ENCODE results near the gene RASA2. TPM values are rescaled to one million over a fixed set of nuclear protein-coding genes. Genes with fewer than 3 reads are reported as not detected.

RASA2 gene
- polyA plus RNA-seq, 1 donor from 2014 or later: 37.5 TPM

DNA sequence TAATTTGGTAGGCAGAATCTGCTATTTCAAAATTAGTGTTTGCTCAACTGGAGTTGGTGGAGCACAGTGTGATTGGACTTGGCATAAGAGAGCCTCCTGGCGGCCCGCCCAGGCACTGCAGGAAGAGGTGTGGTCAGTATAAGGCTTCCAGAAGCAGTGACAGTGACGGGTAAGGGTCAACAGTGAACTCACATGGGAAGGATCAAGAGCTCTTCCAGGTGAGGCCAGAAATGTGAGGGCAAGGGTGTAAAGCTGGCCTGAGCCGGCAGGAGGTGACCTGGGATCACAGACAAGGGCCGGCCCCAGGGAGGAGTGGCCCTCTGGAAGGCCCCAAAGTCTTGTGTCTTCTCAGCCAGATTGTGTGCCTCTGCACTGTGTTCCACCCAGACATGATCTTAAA lies 158.1 kb downstream of the RASA2 start:
- TF ChIP-seq EZH2 (IDR thresholded peaks at IDR 0.05; ENCODE audit: borderline replicate concordance, insufficient read depth, low read length, poor library complexity, severe bottlenecking) (no peak), POLR2AphosphoS5 (IDR thresholded peaks at IDR 0.05) (no peak), RAD21 (conservative IDR thresholded peaks at IDR 0.05) (no peak), EP300 (conservative IDR thresholded peaks at IDR 0.05; ENCODE audit: poor library complexity, severe bottlenecking) (no peak), MXI1 (conservative IDR thresholded peaks at IDR 0.05; ENCODE audit: poor library complexity, severe bottlenecking) (no peak)
- TF ChIP-seq, protein P1, sequence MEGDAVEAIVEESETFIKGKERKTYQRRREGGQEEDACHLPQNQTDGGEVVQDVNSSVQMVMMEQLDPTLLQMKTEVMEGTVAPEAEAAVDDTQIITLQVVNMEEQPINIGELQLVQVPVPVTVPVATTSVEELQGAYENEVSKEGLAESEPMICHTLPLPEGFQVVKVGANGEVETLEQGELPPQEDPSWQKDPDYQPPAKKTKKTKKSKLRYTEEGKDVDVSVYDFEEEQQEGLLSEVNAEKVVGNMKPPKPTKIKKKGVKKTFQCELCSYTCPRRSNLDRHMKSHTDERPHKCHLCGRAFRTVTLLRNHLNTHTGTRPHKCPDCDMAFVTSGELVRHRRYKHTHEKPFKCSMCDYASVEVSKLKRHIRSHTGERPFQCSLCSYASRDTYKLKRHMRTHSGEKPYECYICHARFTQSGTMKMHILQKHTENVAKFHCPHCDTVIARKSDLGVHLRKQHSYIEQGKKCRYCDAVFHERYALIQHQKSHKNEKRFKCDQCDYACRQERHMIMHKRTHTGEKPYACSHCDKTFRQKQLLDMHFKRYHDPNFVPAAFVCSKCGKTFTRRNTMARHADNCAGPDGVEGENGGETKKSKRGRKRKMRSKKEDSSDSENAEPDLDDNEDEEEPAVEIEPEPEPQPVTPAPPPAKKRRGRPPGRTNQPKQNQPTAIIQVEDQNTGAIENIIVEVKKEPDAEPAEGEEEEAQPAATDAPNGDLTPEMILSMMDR (IDR thresholded peaks at IDR 0.05; ENCODE audit: poor library complexity, severe bottlenecking): no peak
- TF ChIP-seq, protein P2, sequence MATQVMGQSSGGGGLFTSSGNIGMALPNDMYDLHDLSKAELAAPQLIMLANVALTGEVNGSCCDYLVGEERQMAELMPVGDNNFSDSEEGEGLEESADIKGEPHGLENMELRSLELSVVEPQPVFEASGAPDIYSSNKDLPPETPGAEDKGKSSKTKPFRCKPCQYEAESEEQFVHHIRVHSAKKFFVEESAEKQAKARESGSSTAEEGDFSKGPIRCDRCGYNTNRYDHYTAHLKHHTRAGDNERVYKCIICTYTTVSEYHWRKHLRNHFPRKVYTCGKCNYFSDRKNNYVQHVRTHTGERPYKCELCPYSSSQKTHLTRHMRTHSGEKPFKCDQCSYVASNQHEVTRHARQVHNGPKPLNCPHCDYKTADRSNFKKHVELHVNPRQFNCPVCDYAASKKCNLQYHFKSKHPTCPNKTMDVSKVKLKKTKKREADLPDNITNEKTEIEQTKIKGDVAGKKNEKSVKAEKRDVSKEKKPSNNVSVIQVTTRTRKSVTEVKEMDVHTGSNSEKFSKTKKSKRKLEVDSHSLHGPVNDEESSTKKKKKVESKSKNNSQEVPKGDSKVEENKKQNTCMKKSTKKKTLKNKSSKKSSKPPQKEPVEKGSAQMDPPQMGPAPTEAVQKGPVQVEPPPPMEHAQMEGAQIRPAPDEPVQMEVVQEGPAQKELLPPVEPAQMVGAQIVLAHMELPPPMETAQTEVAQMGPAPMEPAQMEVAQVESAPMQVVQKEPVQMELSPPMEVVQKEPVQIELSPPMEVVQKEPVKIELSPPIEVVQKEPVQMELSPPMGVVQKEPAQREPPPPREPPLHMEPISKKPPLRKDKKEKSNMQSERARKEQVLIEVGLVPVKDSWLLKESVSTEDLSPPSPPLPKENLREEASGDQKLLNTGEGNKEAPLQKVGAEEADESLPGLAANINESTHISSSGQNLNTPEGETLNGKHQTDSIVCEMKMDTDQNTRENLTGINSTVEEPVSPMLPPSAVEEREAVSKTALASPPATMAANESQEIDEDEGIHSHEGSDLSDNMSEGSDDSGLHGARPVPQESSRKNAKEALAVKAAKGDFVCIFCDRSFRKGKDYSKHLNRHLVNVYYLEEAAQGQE (IDR thresholded peaks at IDR 0.05; ENCODE audit: borderline replicate concordance): no peak
- H3K4me3 ChIP-seq (ENCODE audit: low read length): no peak overlapping the region
- no peaks in the 10 kb centered on the region for H3K79me2 ChIP-seq (replicated peaks; ENCODE audit: insufficient read depth, low read length)
- no peak overlapping the region for H3K4me2 ChIP-seq (ENCODE audit: low read length)
- H3K9me3 ChIP-seq (ENCODE audit: low read length): no peaks in the 10 kb centered on the region
- no peaks in the 10 kb centered on the region for H3K27me3 ChIP-seq (ENCODE audit: insufficient read depth, low read depth, low read length)
- no peaks in the 10 kb centered on the region for H3K9me2 ChIP-seq (ENCODE audit: insufficient read depth, low read length)
- H3K9ac ChIP-seq (ENCODE audit: low read length): no peak overlapping the region
- no peaks in the 10 kb centered on the region for H3K36me3 ChIP-seq (ENCODE audit: insufficient read depth, low read length)
- H4K20me1 ChIP-seq (ENCODE audit: insufficient read depth): no peaks in the 10 kb centered on the region
- H2AFZ ChIP-seq (ENCODE audit: low read depth, low read length): no peak overlapping the region
- no peaks in the 10 kb centered on the region for H3F3A ChIP-seq (ENCODE audit: insufficient read depth, low read length, poor library complexity, severe bottlenecking)
- H3K27ac ChIP-seq (ENCODE audit: low read length): no peak overlapping the region

DNA sequence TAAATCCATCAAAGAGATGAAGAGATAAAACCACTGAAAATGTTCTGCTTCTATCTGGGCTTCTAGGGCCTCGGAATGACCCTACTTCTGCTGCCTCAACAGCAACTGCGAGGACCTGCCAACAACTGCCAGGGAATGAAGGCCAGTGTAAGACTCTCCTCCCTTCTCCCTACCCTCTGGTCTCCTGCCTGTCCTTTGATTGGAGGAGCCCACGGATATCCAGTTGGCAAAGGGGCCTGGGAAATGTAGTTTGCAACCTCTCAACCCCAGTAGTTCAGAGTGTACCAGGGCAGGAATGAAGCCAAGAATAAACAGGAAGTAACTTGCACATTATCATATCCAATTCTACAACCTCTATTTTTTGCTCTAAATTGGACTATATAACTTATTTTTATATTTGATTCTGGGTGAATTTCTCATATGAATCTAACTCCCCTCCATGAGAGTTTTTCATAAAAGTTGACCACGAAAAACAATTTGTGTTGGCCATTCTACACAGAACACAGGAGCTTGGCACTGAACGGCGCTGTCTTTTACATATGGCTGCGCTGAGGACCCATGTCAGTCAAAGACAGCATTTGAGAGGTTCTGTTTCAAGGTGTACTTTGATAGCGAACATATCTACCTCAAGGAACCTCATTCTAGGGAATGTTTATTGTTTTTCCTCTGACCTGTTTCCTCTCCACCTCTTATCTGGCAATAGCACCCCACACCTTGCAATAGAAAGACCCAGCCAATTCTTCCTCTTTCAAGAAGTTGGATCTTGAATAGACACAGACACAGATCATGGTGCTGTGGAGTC lies 160.1 kb downstream of the RASA2 start:
- no peaks in the 10 kb centered on the region for H3K9me2 ChIP-seq (ENCODE audit: insufficient read depth, low read length)
- H3K4me3 ChIP-seq (ENCODE audit: low read length): no peak overlapping the region
- H3K9me3 ChIP-seq (ENCODE audit: low read length): no peaks in the 10 kb centered on the region
- H4K20me1 ChIP-seq (ENCODE audit: insufficient read depth): no peaks in the 10 kb centered on the region
- no peaks in the 10 kb centered on the region for H3K79me2 ChIP-seq (replicated peaks; ENCODE audit: insufficient read depth, low read length)
- no peaks in the 10 kb centered on the region for H3F3A ChIP-seq (ENCODE audit: insufficient read depth, low read length, poor library complexity, severe bottlenecking)
- no peak for TF ChIP-seq EZH2 (IDR thresholded peaks at IDR 0.05; ENCODE audit: borderline replicate concordance, insufficient read depth, low read length, poor library complexity, severe bottlenecking)
- no peak for TF ChIP-seq MXI1 (conservative IDR thresholded peaks at IDR 0.05; ENCODE audit: poor library complexity, severe bottlenecking)
- TF ChIP-seq RAD21 (conservative IDR thresholded peaks at IDR 0.05): no peak
- TF ChIP-seq, protein P2 (IDR thresholded peaks at IDR 0.05; ENCODE audit: borderline replicate concordance): no peak
- no peak for TF ChIP-seq TAF1 (IDR thresholded peaks at IDR 0.05; ENCODE audit: low read depth)
- TF ChIP-seq SMC3 (conservative IDR thresholded peaks at IDR 0.05; ENCODE audit: poor library complexity): no peak
- TF ChIP-seq POLR2AphosphoS5 (IDR thresholded peaks at IDR 0.05): no peak
- TF ChIP-seq, protein P1 (IDR thresholded peaks at IDR 0.05; ENCODE audit: poor library complexity, severe bottlenecking): no peak
- no peak for TF ChIP-seq EP300 (conservative IDR thresholded peaks at IDR 0.05; ENCODE audit: poor library complexity, severe bottlenecking)
- no peak overlapping the region for H3K4me2 ChIP-seq (ENCODE audit: low read length)
- H3K27ac ChIP-seq (ENCODE audit: low read length): no peak overlapping the region
- H2AFZ ChIP-seq (ENCODE audit: low read depth, low read length): no peak overlapping the region
- no peaks in the 10 kb centered on the region for H3K36me3 ChIP-seq (ENCODE audit: insufficient read depth, low read length)
- no peak overlapping the region for H3K9ac ChIP-seq (ENCODE audit: low read length)
- no peaks in the 10 kb centered on the region for H3K27me3 ChIP-seq (ENCODE audit: insufficient read depth, low read depth, low read length)
